ENCODE results near the gene LCE3A. TPM values are rescaled to one million over a fixed set of nuclear protein-coding genes. Genes with fewer than 3 reads are reported as not detected.
"Not testable (repeated sequence)": the region's sequence is repeated elsewhere in the genome, so short reads cannot be mapped to it uniquely, and the experiment has no call there.

Gene LCE3A
- total and polyA plus RNA-seq, 8 donors, result not detected

GRCh38 chr1:152582647-152583046 lies 40.3 kb downstream of the LCE3A start:
- Histone ChIP-seq H3K9me3 (no peaks in the 10 kb centered on the region), H3K36me3 (no peaks in the 10 kb centered on the region), H3K27ac (no peak overlapping the region), H3K4me3 (no peak overlapping the region), H3K4me1 (no peaks in the 10 kb centered on the region), H3K27me3 (no peaks in the 10 kb centered on the region)
- FAIRE-seq (no peak), ATAC-seq (no peak), DNase-seq (no peak)
- 42 to 59% methylated on average over 1 of the region's 1 CpG for WGBS, 2 donors
- intact Hi-C loops (cut with DNase I), result no loop called here
- no peak for TF ChIP-seq CTCF (IDR thresholded peaks at IDR 0.05)

- Histone ChIP-seq H3K27me3 (no peaks in the 10 kb centered on the region), H3K4me3 (no peak within 1 kb of the TSS), H3K27ac (no peak within 1 kb of the TSS), H3K36me3 (no peaks in the 10 kb centered on the region), H3K9me3 (no peaks in the 10 kb centered on the region), H3K4me1 (no peaks in the 10 kb centered on the region)
- no peak for TF ChIP-seq CTCF (IDR thresholded peaks at IDR 0.05)
- ATAC-seq (no peak), FAIRE-seq (no peak), DNase-seq (no peak)
- intact Hi-C loops (cut with DNase I), result no loop called here
- 43 to 50% methylated on average over 4 of the region's 4 CpGs for WGBS, 2 donors
Measured at GRCh38 chr1:152580433-152580832, 42.5 kb downstream of the LCE3A start, which contains the start of gene LCE3D. TSS of gene LCE3D (minus strand) at chr1:152580516. CDS start at chr1:152579936, 580 bp downstream.

- H3K27me3 ChIP-seq; H3K27ac ChIP-seq; H3K4me1 ChIP-seq; ATAC-seq; FAIRE-seq; intact Hi-C loops (cut with DNase I); H3K36me3 ChIP-seq; DNase-seq; H3K4me3 ChIP-seq; H3K9me3 ChIP-seq: not testable (repeated sequence)
- WGBS, 2 donors, result 73 to 85% methylated on average over 7 to 9 of the region's 9 CpGs
Measured at GRCh38 chr1:152579526-152579925, 43.4 kb downstream of the LCE3A start.

GRCh38 chr1:152577168-152577567 lies 45.7 kb downstream of the LCE3A start:
- Histone ChIP-seq H3K27ac (no peak overlapping the region), H3K9me3 (no peaks in the 10 kb centered on the region), H3K4me3 (no peak overlapping the region), H3K27me3 (no peaks in the 10 kb centered on the region), H3K4me1 (no peaks in the 10 kb centered on the region), H3K36me3 (no peaks in the 10 kb centered on the region)
- intact Hi-C loops (cut with DNase I), result no loop called here
- 75 to 85% methylated on average over 2 of the region's 2 CpGs for WGBS, 2 donors
- no peak for TF ChIP-seq CTCF (IDR thresholded peaks at IDR 0.05)
- ATAC-seq (no peak), DNase-seq (no peak), FAIRE-seq (no peak)

Other genes with a start within 250 kb of the LCE3A start
- gene CRNN, start 208.8 kb downstream of the LCE3A start, total RNA-seq, result not detected
- under 1 TPM; 0.52 to 0.76 TPM for gene CRNN, start 208.8 kb downstream of the LCE3A start, polyA plus RNA-seq
- not detected for gene LCE5A, start 112.3 kb downstream of the LCE3A start, total RNA-seq
- gene LCE5A, start 112.3 kb downstream of the LCE3A start, polyA plus RNA-seq, result not detected
- not detected for gene CRCT1, start 108.6 kb downstream of the LCE3A start, total RNA-seq
- under 1 TPM in 1 of 2 donors, not detected in 1; 0.30 TPM for gene CRCT1, start 108.6 kb downstream of the LCE3A start, polyA plus RNA-seq
- not detected for gene LCE3E, start 56.3 kb downstream of the LCE3A start, total RNA-seq
- gene LCE3E, start 56.3 kb downstream of the LCE3A start, polyA plus RNA-seq, result not detected
- not detected for gene LCE3D, start 42.6 kb downstream of the LCE3A start, total RNA-seq
- gene LCE3D, start 42.6 kb downstream of the LCE3A start, polyA plus RNA-seq, result not detected
- not detected for gene LCE3C, start 22.9 kb downstream of the LCE3A start, total RNA-seq
- not detected for gene LCE3C, start 22.9 kb downstream of the LCE3A start, polyA plus RNA-seq
- not detected for gene LCE3B, start 9.3 kb downstream of the LCE3A start, total RNA-seq
- not detected for gene LCE3B, start 9.3 kb downstream of the LCE3A start, polyA plus RNA-seq
- gene LCE2D, start 40.3 kb upstream of the LCE3A start, total RNA-seq, result not detected
- not detected for gene LCE2D, start 40.3 kb upstream of the LCE3A start, polyA plus RNA-seq
- gene LCE2C, start 52.2 kb upstream of the LCE3A start, total RNA-seq, result not detected
- gene LCE2C, start 52.2 kb upstream of the LCE3A start, polyA plus RNA-seq, result not detected
- not detected for gene LCE2B, start 63.0 kb upstream of the LCE3A start, total RNA-seq
- not detected for gene LCE2B, start 63.0 kb upstream of the LCE3A start, polyA plus RNA-seq
- not detected for gene LCE2A, start 75.2 kb upstream of the LCE3A start, total RNA-seq
- not detected for gene LCE2A, start 75.2 kb upstream of the LCE3A start, polyA plus RNA-seq
- gene LCE4A, start 85.1 kb upstream of the LCE3A start, total RNA-seq, result not detected
- gene LCE4A, start 85.1 kb upstream of the LCE3A start, polyA plus RNA-seq, result not detected
- gene KPRP, start 134.9 kb upstream of the LCE3A start, total RNA-seq, result not detected
- not detected for gene KPRP, start 134.9 kb upstream of the LCE3A start, polyA plus RNA-seq
- not detected for gene LCE1F, start 152.0 kb upstream of the LCE3A start, total RNA-seq
- not detected for gene LCE1F, start 152.0 kb upstream of the LCE3A start, polyA plus RNA-seq
- gene LCE1E, start 163.2 kb upstream of the LCE3A start, total RNA-seq, result not detected
- not detected for gene LCE1E, start 163.2 kb upstream of the LCE3A start, polyA plus RNA-seq
- not detected for gene LCE1D, start 173.6 kb upstream of the LCE3A start, total RNA-seq
- gene LCE1D, start 173.6 kb upstream of the LCE3A start, polyA plus RNA-seq, result not detected
- not detected for gene LCE1C, start 183.5 kb upstream of the LCE3A start, total RNA-seq
- gene LCE1C, start 183.5 kb upstream of the LCE3A start, polyA plus RNA-seq, result not detected
- gene LCE1B, start 188.9 kb upstream of the LCE3A start, total RNA-seq, result not detected
- gene LCE1B, start 188.9 kb upstream of the LCE3A start, polyA plus RNA-seq, result not detected
- not detected for gene LCE1A, start 204.4 kb upstream of the LCE3A start, total RNA-seq
- gene LCE1A, start 204.4 kb upstream of the LCE3A start, polyA plus RNA-seq, result not detected
- gene LCE6A, start 219.8 kb upstream of the LCE3A start, total RNA-seq, result not detected
- gene LCE6A, start 219.8 kb upstream of the LCE3A start, polyA plus RNA-seq, result not detected
- gene LCE7A, start 236.9 kb upstream of the LCE3A start, total RNA-seq, result not detected
- gene LCE7A, start 236.9 kb upstream of the LCE3A start, polyA plus RNA-seq, result not detected

Measured in pancreas (tissue), 10 donors.